Endothelial cell of umbilical vein (primary cell): Measurements from ENCODE around the gene FASLG. TPM values are rescaled to one million over a fixed set of nuclear protein-coding genes. Genes with fewer than 3 reads are reported as not detected.

Experiments
- BruUV-seq: library from RNA; stranded (reverse); fragments of 400-500 nt; replicated peaks from 2 replicates; lab custom pipeline; 2021; lab: Mats Ljungman, UMichigan
- CTCF ChIA-PET: fragments of 300-600, 350-600 bp; sonication (Branson Sonifier 250); formaldehyde crosslinking; loops from one replicate; lab custom pipeline; 2021; ENCODE audit warnings: antibody characterized with exemption, inconsistent platforms; lab: Charles Lee
- POLR2A ChIA-PET: fragments of 300-600, 350-600 bp; sonication (Branson Sonifier 250); formaldehyde crosslinking; loops from one replicate; lab custom pipeline; 2021; ENCODE audit warnings: antibody characterized with exemption, inconsistent platforms; lab: Charles Lee
- DNase-seq: peaks from one replicate; pipeline ENCODE4 v3.0.0-alpha.2; 2011; ENCODE audit warnings: low read depth, low spot score
- FAIRE-seq: peaks from 2 replicates; lab custom pipeline; 2011; peaks lifted over from hg19 to GRCh38; lab: Jason Lieb, UNC
- H2AFZ ChIP-seq: 2 replicates; pipeline ENCODE4 v1.6.0; 2012; ENCODE audit warnings: low read depth, low read length, control low read depth, inconsistent platforms
- H3K27ac ChIP-seq: 2 replicates; pipeline ENCODE4 v1.5.1; 2011; ENCODE audit warnings: low read depth, mild to moderate bottlenecking, control low read depth, low read length, moderate library complexity; ENCODE audit not compliant: insufficient read depth
- H3K27me3 ChIP-seq, 2 experiments: 2 replicates each; pipeline versions ENCODE4 v1.6.0 to v1.6.1; 2011; ENCODE audit warnings: low read length in 2 of 2, mixed read lengths in 1 of 2; ENCODE audit not compliant: control insufficient read depth in 2 of 2, insufficient read depth in 2 of 2
- H3K36me3 ChIP-seq, 2 experiments: 2 replicates in 1 of 2; 3 replicates in 1 of 2; pipeline ENCODE4 v1.5.1; 2011; ENCODE audit warnings: low read length in 2 of 2, mild to moderate bottlenecking in 1 of 2, moderate library complexity in 1 of 2; ENCODE audit not compliant: control insufficient read depth in 2 of 2, insufficient read depth in 2 of 2; ENCODE audit errors: extremely low read depth in 1 of 2
- H3K4me1 ChIP-seq: 3 replicates; pipeline ENCODE4 v1.5.1; 2011; ENCODE audit warnings: mild to moderate bottlenecking, low read length; ENCODE audit not compliant: control insufficient read depth, insufficient read depth; ENCODE audit errors: extremely low read depth
- H3K4me2 ChIP-seq: 2 replicates; pipeline ENCODE4 v1.6.1; 2011; ENCODE audit warnings: low read length, control low read depth, mixed read lengths; ENCODE audit not compliant: insufficient read depth
- H3K4me3 ChIP-seq, 3 experiments: fragments of 200-600 bp in 1 of 3; sonication (generic), shearing (Covaris generic) in 1 of 3; replicated peaks in 1 of 3; 2 replicates each; pipeline ENCODE4 v1.5.1; 2011 to 2016; ENCODE audit warnings: control low read depth in 3 of 3, low read length in 3 of 3, mild to moderate bottlenecking in 2 of 3, inconsistent platforms in 1 of 3, low read depth in 1 of 3, moderate library complexity in 1 of 3; ENCODE audit not compliant: insufficient read depth in 1 of 3
- H3K79me2 ChIP-seq: 2 replicates; pipeline ENCODE4 v1.6.0; 2012; ENCODE audit warnings: low read length, inconsistent platforms; ENCODE audit not compliant: control insufficient read depth, insufficient read depth
- H3K9ac ChIP-seq: replicated peaks from 2 replicates; pipeline ENCODE3; 2011; ENCODE audit warnings: low read length, control low read depth; ENCODE audit not compliant: insufficient read depth; ENCODE audit errors: extremely low read depth
- H3K9me1 ChIP-seq: replicated peaks from 3 replicates; pipeline ENCODE4 v1.6.0; 2011; ENCODE audit warnings: mild to moderate bottlenecking, low read length; ENCODE audit not compliant: control insufficient read depth, insufficient read depth; ENCODE audit errors: extremely low read depth
- H3K9me3 ChIP-seq: replicated peaks from 2 replicates; pipeline ENCODE4 v1.5.1; 2012; ENCODE audit warnings: low read length, inconsistent platforms; ENCODE audit not compliant: control insufficient read depth, insufficient read depth
- H4K20me1 ChIP-seq: replicated peaks from 2 replicates; pipeline ENCODE3; 2011; ENCODE audit warnings: mild to moderate bottlenecking, low read length; ENCODE audit not compliant: control insufficient read depth, insufficient read depth; ENCODE audit errors: extremely low read depth
- EZH2 ChIP-seq: IDR thresholded peaks from 2 replicates; pipeline ENCODE4 v1.6.1; 2012; ENCODE audit warnings: borderline replicate concordance, low read depth, mild to moderate bottlenecking, moderate library complexity, low read length, inconsistent platforms; ENCODE audit not compliant: severe bottlenecking
- FOS ChIP-seq: IDR thresholded peaks from 2 replicates; pipeline ENCODE4 v1.6.1; 2011; ENCODE audit warnings: mild to moderate bottlenecking, low read length, moderate library complexity, borderline replicate concordance; ENCODE audit not compliant: insufficient read depth
- GATA2 ChIP-seq: IDR thresholded peaks from 2 replicates; pipeline ENCODE4 v1.7.0; 2011; ENCODE audit warnings: low read depth, mild to moderate bottlenecking, moderate library complexity, mixed read lengths, low read length; ENCODE audit not compliant: insufficient read length, insufficient read depth
- JUN ChIP-seq: IDR thresholded peaks from 2 replicates; pipeline ENCODE4 v1.6.1; 2011; ENCODE audit warnings: borderline replicate concordance, low read depth; ENCODE audit not compliant: insufficient read length, insufficient read depth
- MYC ChIP-seq: IDR thresholded peaks from one replicate; pipeline ENCODE4 v1.6.1; 2011; ENCODE audit warnings: mild to moderate bottlenecking, low read depth, low read length
- POLR2A ChIP-seq: IDR thresholded peaks from 2 replicates; pipeline ENCODE4 v1.6.1; 2012; ENCODE audit warnings: low read depth, mild to moderate bottlenecking, control low read depth, low read length
- POLR2AphosphoS5 ChIP-seq: IDR thresholded peaks from 2 replicates; pipeline ENCODE4 v1.6.1; 2012; ENCODE audit warnings: low read depth, mild to moderate bottlenecking, control low read depth, low read length, moderate library complexity; ENCODE audit not compliant: insufficient read depth
- dilution Hi-C: fragments of 300-500 bp; cut with MboI; formaldehyde crosslinking; loops from one replicate; pipeline ENCODE4 v1.15.0; 2019; ENCODE audit warnings: low sequenced_read_pairs; ENCODE audit not compliant: extremely low pct_ligation_motif_present
- intact Hi-C: fragments of 100-400 bp; cut with micrococcal nuclease; formaldehyde crosslinking; loops from one replicate; pipeline ENCODE4 v1.10.0; 2022
- polyA plus RNA-seq, 4 experiments: library from polyadenylated mRNA; depleted of rRNA in 3 of 4; stranded (reverse) in 3 of 4; unstranded in 1 of 4; fragments of >200 nt; gene quantifications; 2 replicates each; pipeline versions ENCODE4 v1.2.1 to v1.2.3, GENCODE V29; 2011 to 2012; ENCODE audit warnings: missing spikeins in 1 of 4
- total RNA-seq: library from RNA; stranded (reverse); gene quantifications from 2 replicates; pipeline ENCODE4 v1.2.3, GENCODE V29; 2021
- TF ChIP-seq, protein P1 (sequence below): IDR thresholded peaks from 2 replicates; pipeline ENCODE4 v1.6.1; 2011; ENCODE audit not compliant: insufficient read depth, insufficient read length
- TF ChIP-seq, protein P2 (sequence below), 2 donors: IDR thresholded peaks; 1 replicate in 1 of 2; 2 replicates in 1 of 2; pipeline ENCODE4 v1.5.1; 2011; ENCODE audit warnings: low read length in 2 of 2, mild to moderate bottlenecking in 2 of 2, moderate library complexity in 2 of 2, control low read depth in 1 of 2, inconsistent platforms in 1 of 2, low read depth in 1 of 2; ENCODE audit not compliant: insufficient read depth in 1 of 2; ENCODE audit errors: extremely low read depth in 1 of 2

FASLG gene
- total and polyA plus RNA-seq, 2 donors (not counting 3 experiments of a cell fraction or from before 2014, with no cell fraction given): not detected

DNA sequence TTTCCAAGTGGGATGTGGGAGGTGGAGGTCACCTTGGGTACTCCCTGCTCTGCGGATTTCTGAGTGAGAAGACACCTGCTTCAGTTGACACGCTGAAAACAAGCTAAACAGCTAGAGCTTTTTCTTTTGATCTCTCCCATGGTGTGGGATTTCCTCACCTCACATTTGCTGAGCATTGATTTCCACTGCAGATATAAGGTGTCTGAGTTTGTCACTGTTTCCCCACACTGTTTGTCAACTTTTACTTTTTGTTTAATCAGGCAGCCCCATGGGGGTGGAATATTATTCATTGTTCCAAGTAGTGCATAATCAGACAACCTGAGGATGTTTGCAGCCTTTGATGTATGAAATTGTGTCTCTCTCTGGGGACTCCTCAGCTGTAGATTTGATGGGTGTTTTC, 49.5 kb downstream of the FASLG start:
- dilution Hi-C loops: no loop called here
- H3K9me3 ChIP-seq: no peaks in the 10 kb centered on the region
- no peaks in the 10 kb centered on the region for H4K20me1 ChIP-seq
- no peaks in the 10 kb centered on the region for H3K36me3 ChIP-seq
- no peaks in the 10 kb centered on the region for H3K79me2 ChIP-seq
- no peak for TF ChIP-seq GATA2
- TF ChIP-seq, protein P1, sequence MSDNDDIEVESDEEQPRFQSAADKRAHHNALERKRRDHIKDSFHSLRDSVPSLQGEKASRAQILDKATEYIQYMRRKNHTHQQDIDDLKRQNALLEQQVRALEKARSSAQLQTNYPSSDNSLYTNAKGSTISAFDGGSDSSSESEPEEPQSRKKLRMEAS: no peak
- TF ChIP-seq JUN: no peak
- TF ChIP-seq FOS: no peak
- TF ChIP-seq, protein P2, sequence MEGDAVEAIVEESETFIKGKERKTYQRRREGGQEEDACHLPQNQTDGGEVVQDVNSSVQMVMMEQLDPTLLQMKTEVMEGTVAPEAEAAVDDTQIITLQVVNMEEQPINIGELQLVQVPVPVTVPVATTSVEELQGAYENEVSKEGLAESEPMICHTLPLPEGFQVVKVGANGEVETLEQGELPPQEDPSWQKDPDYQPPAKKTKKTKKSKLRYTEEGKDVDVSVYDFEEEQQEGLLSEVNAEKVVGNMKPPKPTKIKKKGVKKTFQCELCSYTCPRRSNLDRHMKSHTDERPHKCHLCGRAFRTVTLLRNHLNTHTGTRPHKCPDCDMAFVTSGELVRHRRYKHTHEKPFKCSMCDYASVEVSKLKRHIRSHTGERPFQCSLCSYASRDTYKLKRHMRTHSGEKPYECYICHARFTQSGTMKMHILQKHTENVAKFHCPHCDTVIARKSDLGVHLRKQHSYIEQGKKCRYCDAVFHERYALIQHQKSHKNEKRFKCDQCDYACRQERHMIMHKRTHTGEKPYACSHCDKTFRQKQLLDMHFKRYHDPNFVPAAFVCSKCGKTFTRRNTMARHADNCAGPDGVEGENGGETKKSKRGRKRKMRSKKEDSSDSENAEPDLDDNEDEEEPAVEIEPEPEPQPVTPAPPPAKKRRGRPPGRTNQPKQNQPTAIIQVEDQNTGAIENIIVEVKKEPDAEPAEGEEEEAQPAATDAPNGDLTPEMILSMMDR (IDR thresholded peaks at IDR 0.05; ENCODE audit: extremely low read depth in 1 of 2, insufficient read depth in 1 of 2, low read depth in 1 of 2, low read length in 2 of 2): no peak
- TF ChIP-seq EZH2: no peak
- no peak for TF ChIP-seq POLR2AphosphoS5
- no peak for TF ChIP-seq POLR2A
- no peak for TF ChIP-seq MYC
- no peaks in the 10 kb centered on the region for H3K4me1 ChIP-seq
- no peak overlapping the region for H3K4me2 ChIP-seq
- H3K4me3 ChIP-seq: no peak overlapping the region
- H3K9me1 ChIP-seq: no peaks in the 10 kb centered on the region
- no peak for FAIRE-seq
- intact Hi-C loops: no loop called here
- CTCF ChIA-PET: interaction anchor here (0.7 to 1.7 kb wide), 2 partner anchors 9 to 12 kb away, joined by 3 to 4 read pairs; no protein-coding TSS in a partner anchor
- H3K27me3 ChIP-seq: no peaks in the 10 kb centered on the region
- DNase-seq: no peak
- POLR2A ChIA-PET: no interaction called here
- H3K9ac ChIP-seq: no peak overlapping the region
- H3K27ac ChIP-seq: no peak overlapping the region
- no TSS peak for BruUV-seq
- no peak overlapping the region for H2AFZ ChIP-seq
